GM18519 (cell line): Measurements from ENCODE around the gene POLH.

Source experiments
- ATAC-seq: cut with Tn5 transposase; IDR thresholded peaks from one replicate; pipeline ENCODE4 v1.9.1; 2021; ENCODE audit warnings: mild to moderate bottlenecking, moderate library complexity; ENCODE audit not compliant: unreplicated experiment, low FRiP score

The POLH gene

GRCh38 chr6:43604174-43604573, 28.2 kb downstream of the POLH start:
- no peak for ATAC-seq

- no peak for ATAC-seq
Measured at GRCh38 chr6:43606019-43606418, 30.0 kb downstream of the POLH start.

- no peak for ATAC-seq
Measured at GRCh38 chr6:43608310-43608763, 32.4 kb downstream of the POLH start.

DNA sequence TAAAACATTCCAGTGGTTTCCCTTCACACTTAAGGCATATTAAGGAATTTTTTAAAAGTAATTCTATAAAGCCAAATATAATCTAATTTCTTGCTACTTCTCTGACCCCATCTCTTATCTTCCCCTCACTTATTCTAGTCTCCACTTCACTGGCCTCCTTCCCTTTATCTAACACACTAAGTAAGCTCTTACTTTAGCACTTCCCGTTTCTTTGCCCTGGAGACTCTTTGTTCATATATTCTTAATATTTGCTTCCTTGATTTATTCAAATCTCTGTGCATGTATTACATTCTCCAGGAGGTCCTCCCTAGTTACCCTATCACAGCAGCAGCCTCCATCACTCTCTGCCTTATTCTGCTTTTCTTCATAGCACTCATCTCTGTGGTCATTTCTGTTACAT, 32.8 kb downstream of the POLH start:
- no peak for ATAC-seq

DNA sequence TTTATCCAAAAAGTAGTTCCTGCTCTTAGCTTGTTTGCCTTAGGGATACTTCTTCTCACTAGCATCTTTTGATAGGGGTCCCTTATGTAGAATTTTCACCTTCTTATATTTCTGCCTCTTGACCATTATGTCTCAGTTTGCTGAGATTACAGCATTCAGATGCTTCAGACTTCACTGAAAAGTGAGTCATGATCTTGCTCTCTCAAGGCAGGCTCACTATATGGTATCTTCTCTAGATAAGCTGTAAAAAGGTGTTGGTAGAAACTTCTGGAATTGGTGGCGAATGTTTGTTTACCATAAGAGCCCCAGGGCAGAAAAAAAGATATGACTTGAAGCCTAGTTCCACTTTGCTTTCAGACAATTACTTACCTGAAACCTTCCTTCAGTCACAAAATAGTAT, 33.4 kb downstream of the POLH start:
- no peak for ATAC-seq

- ATAC-seq: no peak
Measured at GRCh38 chr6:43610431-43610830, 34.4 kb downstream of the POLH start.

GRCh38 chr6:43613721-43614395, 37.9 kb downstream of the POLH start:
- ATAC-seq: no peak

DNA sequence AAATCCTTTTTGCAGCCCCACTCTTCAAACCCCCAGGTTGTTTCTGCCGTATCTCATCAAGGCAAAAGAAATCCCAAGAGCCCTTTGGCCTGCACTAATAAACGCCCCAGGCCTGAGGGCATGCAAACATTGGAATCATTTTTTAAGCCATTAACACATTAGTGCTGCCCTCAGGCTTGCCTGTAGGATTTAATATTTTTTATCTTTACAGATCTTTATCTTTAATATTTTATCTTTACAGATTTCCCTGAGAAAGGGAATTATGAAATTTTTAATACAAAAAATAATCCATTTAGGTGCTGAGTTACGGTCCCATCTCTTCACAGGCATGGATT, 38.4 kb downstream of the POLH start:
- no peak for ATAC-seq

DNA sequence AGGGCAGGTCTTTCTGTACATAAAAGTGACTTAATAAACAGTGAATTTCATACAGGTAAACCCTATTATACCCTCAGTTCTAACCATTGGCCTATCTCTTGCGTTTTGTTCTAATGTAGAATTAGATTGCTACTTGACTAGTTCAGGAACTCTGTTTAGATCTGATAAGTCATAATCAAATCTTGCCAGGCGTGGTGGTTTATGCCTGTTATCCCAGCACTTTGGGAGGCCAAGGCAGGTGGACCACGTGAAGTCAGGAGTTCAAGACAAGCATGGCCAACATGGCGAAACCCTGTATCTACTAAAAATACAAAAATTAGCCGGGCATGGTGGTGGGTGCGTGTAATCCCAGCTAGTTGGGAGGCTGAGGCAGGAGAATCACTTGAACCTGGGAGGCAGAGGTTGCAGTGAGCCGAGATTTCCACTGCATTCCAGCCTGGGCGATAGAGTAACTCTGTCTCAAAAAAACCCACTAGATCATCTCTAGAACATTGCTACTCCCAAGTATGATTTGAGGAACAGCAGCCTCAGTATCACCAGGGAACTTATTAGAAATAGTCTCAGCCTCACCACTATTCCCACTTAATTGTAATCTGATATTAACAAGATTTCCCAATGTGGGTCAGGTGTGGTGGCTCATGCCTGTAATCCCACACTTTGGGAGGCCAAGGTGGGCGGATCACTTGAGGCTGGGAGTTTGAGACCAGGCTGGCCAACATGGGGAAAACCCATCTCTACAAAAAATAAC, 40.9 kb downstream of the POLH start:
- ATAC-seq: no peak

DNA sequence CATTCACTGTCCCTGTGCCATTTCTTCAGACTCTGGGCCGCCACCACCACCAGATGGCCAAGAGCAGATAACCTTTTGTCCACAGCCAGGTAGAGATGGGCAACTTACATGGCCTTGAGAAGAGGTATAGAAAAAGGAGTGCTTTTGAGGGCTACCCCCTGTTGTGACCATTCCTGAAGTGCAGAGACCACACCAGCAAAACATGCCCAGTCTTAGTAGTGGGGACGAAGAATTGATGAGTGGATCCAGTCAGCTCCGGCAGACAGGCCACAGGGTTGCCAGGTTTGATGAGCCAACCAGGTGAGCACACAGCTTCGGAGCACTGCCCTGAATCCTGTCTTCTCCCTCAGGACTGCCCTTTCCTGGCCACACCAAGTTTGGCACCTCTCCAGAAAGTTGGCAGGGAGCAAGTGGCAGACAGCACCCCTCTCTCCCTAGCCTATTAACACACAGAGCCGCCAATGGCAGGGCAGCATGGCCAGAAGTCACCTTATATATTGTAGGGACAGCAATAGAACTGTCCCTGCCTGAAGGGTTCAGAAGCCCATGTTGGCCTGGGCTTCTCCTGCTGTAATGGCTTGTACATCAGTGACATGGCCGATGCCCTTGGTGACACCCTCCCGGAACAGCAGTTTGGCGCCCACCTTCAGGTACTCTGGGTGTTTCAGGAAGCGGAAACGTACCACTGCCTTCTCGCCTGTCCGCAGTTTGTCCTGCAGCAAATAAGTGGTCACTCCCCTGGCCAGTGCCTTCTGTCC, 45.3 kb downstream of the POLH start:
- ATAC-seq: no peak

GRCh38 chr6:43621836-43622180, 45.8 kb downstream of the POLH start:
- no peak for ATAC-seq

DNA sequence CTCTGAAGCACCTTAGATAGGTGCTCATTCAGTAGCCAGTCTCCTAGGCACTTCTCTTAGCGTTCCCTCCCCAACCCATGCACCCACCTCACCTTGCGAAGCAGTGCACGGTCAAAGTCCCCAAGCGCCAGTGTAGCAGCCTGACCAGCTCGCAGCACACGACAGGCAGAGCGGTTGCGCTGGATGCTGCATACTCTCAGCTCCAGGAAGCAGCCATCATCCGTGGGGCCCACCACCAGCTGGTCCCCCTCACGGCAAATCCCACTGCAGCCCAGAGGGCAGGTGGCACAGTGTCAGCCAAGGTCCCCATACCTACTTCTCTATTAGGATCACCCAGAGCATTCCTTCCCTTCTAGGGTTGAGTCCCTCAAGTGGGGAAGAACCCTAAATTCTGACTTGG, 46.6 kb downstream of the POLH start:
- ATAC-seq: no peak

GRCh38 chr6:43623880-43624785, 48.1 kb downstream of the POLH start:
- ATAC-seq: no peak

- no peak for ATAC-seq
Measured at GRCh38 chr6:43624786-43625288, 48.9 kb downstream of the POLH start.

GRCh38 chr6:43625393-43625992, 49.5 kb downstream of the POLH start:
- no peak for ATAC-seq

GRCh38 chr6:43627008-43627825, 51.2 kb downstream of the POLH start:
- no peak for ATAC-seq

GRCh38 chr6:43628393-43629103, 52.6 kb downstream of the POLH start:
- no peak for ATAC-seq

GRCh38 chr6:43629104-43629504, 53.1 kb downstream of the POLH start, which contains the start of gene GTPBP2:
Gene GTPBP2 (minus strand): TSS chr6:43629264. CDS start chr6:43629162, 102 bp downstream.
- ATAC-seq: peak; percentile 71
